Chondrocyte (in vitro differentiated cells): ENCODE measurements around the gene STS. TPM values are rescaled to one million over a fixed set of nuclear protein-coding genes. Genes with fewer than 3 reads are reported as not detected.

ENCODE experiments used
- DNase-seq: peaks from one replicate; pipeline ENCODE4 v3.0.0; 2021; ENCODE audit warnings: mixed read lengths, low spot score
- H3K27ac Mint-ChIP-seq: one replicate; pipeline ENCODE4 v1.8.0; 2021; ENCODE audit warnings: mild to moderate bottlenecking, moderate library complexity, mixed read lengths; ENCODE audit not compliant: unreplicated experiment
- H3K27me3 Mint-ChIP-seq: 2 replicates; pipeline ENCODE4 v1.8.0; 2021; ENCODE audit warnings: low read depth, mixed read lengths
- H3K36me3 Mint-ChIP-seq: 2 replicates; pipeline ENCODE4 v1.8.0; 2021; ENCODE audit warnings: low read depth, mixed read lengths
- H3K4me1 Mint-ChIP-seq: 2 replicates; pipeline ENCODE4 v1.8.0; 2021; ENCODE audit warnings: low read depth, mild to moderate bottlenecking, mixed read lengths
- H3K4me3 Mint-ChIP-seq: one replicate; pipeline ENCODE4 v1.8.0; 2021; ENCODE audit warnings: mild to moderate bottlenecking, moderate library complexity, mixed read lengths; ENCODE audit not compliant: unreplicated experiment
- H3K9me3 Mint-ChIP-seq: 2 replicates; pipeline ENCODE4 v1.8.0; 2021; ENCODE audit warnings: low read depth, mixed read lengths
- total RNA-seq: library from RNA; stranded (reverse); gene quantifications from 3 replicates; pipeline ENCODE4 v1.2.1, GENCODE V29; 2021
- TF ChIP-seq, protein P1 (sequence below): fragments of 200-600 bp; sonication (generic); IDR thresholded peaks from 2 replicates; pipeline ENCODE4 v1.5.0; 2021; ENCODE audit warnings: antibody characterized with exemption, mild to moderate bottlenecking, moderate library complexity

Gene STS
- total RNA-seq, 1 donor from 2014 or later, result 12.1 TPM

GRCh38 chrX:7146703-7147412 is 654 bp upstream of the STS start:
- Mint-ChIP-seq H3K27me3 (no peaks in the 10 kb centered on the region), H3K27ac (peak overlapping the region; percentile 37), H3K4me3 (peak overlapping the region; percentile 77), H3K9me3 (no peaks in the 10 kb centered on the region), H3K4me1 (peaks cover 12% of the 10 kb centered on the region), H3K36me3 (no peaks in the 10 kb centered on the region)
- DNase-seq, result no peak
- TF ChIP-seq, protein P1, sequence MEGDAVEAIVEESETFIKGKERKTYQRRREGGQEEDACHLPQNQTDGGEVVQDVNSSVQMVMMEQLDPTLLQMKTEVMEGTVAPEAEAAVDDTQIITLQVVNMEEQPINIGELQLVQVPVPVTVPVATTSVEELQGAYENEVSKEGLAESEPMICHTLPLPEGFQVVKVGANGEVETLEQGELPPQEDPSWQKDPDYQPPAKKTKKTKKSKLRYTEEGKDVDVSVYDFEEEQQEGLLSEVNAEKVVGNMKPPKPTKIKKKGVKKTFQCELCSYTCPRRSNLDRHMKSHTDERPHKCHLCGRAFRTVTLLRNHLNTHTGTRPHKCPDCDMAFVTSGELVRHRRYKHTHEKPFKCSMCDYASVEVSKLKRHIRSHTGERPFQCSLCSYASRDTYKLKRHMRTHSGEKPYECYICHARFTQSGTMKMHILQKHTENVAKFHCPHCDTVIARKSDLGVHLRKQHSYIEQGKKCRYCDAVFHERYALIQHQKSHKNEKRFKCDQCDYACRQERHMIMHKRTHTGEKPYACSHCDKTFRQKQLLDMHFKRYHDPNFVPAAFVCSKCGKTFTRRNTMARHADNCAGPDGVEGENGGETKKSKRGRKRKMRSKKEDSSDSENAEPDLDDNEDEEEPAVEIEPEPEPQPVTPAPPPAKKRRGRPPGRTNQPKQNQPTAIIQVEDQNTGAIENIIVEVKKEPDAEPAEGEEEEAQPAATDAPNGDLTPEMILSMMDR, result no peak

- peak; percentile 95 for DNase-seq
- Mint-ChIP-seq H3K27me3 (peaks cover 2% of the 10 kb centered on the region), H3K9me3 (no peaks in the 10 kb centered on the region), H3K27ac (peak within 1 kb of the TSS; percentile 68), H3K4me1 (peaks cover 12% of the 10 kb centered on the region), H3K36me3 (no peaks in the 10 kb centered on the region), H3K4me3 (peak within 1 kb of the TSS; percentile 87)
- TF ChIP-seq, protein P1, result peak; percentile 72
Observed at GRCh38 chrX:7147978-7148854, 704 bp downstream of the STS start, which contains the start of gene PUDP. Gene PUDP, minus strand, starts transcription at chrX:7148153. Its CDS starts 40 bp downstream, at chrX:7148113.

GRCh38 chrX:7149411-7149810 is 1.9 kb downstream of the STS start:
- Mint-ChIP-seq H3K27me3 (peaks cover 2% of the 10 kb centered on the region), H3K9me3 (no peaks in the 10 kb centered on the region), H3K27ac (no peak overlapping the region), H3K4me3 (no peak overlapping the region), H3K4me1 (peaks cover 12% of the 10 kb centered on the region), H3K36me3 (no peaks in the 10 kb centered on the region)
- DNase-seq, result no peak
- TF ChIP-seq, protein P1, result no peak

- peaks cover 2% of the 10 kb centered on the region for H3K27me3 Mint-ChIP-seq
- H3K9me3 Mint-ChIP-seq, result no peaks in the 10 kb centered on the region
- H3K4me1 Mint-ChIP-seq, result peaks cover 2% of the 10 kb centered on the region
- TF ChIP-seq, protein P1, result no peak
- DNase-seq, result no peak
- H3K27ac Mint-ChIP-seq, result no peak overlapping the region
- no peak overlapping the region for H3K4me3 Mint-ChIP-seq
- no peaks in the 10 kb centered on the region for H3K36me3 Mint-ChIP-seq
Observed at GRCh38 chrX:7153231-7153630, 5.7 kb downstream of the STS start.

DNA sequence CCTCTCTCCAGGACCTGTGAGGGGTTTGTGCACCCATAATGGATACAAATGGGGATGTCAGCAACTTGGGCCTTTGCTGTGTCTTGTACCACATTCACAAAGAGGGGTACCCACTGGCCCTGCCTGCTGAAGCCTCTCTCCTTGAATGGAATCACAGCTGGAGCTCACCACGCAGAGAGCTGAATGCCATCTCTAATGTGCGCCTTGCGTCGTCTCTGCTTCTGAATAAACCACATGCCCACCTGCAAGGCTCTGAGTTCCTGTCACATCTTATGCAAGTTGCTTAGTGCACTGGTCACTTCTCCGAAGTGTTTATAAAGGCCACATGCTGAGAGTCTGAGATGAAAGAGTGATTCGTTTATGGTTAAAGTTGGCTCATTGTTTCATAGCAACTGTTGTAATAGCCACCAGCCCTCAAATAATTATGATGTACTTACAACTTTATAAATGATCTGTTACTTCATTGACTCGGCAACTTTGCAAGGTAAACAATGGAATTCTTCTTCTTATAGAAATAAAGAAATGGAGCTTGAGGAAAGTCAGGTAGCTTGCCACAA is 6.6 kb downstream of the STS start:
- no peak for DNase-seq
- Mint-ChIP-seq H3K4me3 (no peak overlapping the region), H3K27me3 (peaks cover 2% of the 10 kb centered on the region), H3K27ac (no peak overlapping the region), H3K36me3 (no peaks in the 10 kb centered on the region), H3K4me1 (peaks cover 9% of the 10 kb centered on the region), H3K9me3 (no peaks in the 10 kb centered on the region)
- TF ChIP-seq, protein P1, result no peak
